HL-60 (cell line): ENCODE data around the gene LARP4B.

Experiments
- DNase-seq, 2 experiments: peaks; one replicate each; pipeline ENCODE4 v3.0.0-alpha.2; 2010 to 2020; ENCODE audit warnings: low read depth in 1 of 2, low spot score in 1 of 2
- H3K27ac ChIP-seq: fragments of 250-450 bp; sonication (Bioruptor Pico); replicated peaks from 2 replicates; pipeline ENCODE4 v1.5.1; 2020; ENCODE audit warnings: mild to moderate bottlenecking, moderate library complexity
- H3K27me3 ChIP-seq: fragments of 250-450 bp; sonication (Bioruptor Pico); 2 replicates; pipeline ENCODE4 v1.5.1; 2021; ENCODE audit warnings: mild to moderate bottlenecking, moderate library complexity; ENCODE audit not compliant: insufficient read depth, poor library complexity, severe bottlenecking
- H3K4me3 ChIP-seq: replicated peaks from 2 replicates; pipeline ENCODE4 v1.5.1; 2011; ENCODE audit warnings: mild to moderate bottlenecking, control low read depth, low read length; ENCODE audit not compliant: insufficient read depth
- GABPA ChIP-seq: IDR thresholded peaks from 2 replicates; pipeline ENCODE4 v1.6.1; 2012; ENCODE audit warnings: low read depth
- POLR2AphosphoS5 ChIP-seq: IDR thresholded peaks from 2 replicates; pipeline ENCODE4 v1.6.1; 2012; ENCODE audit warnings: low read depth
- SPI1 ChIP-seq: IDR thresholded peaks from 2 replicates; pipeline ENCODE4 v1.6.1; 2012; ENCODE audit warnings: low read depth, mild to moderate bottlenecking, borderline replicate concordance
- TF ChIP-seq, protein P1 (sequence below): IDR thresholded peaks from one replicate; pipeline ENCODE4 v1.5.1; 2011; ENCODE audit warnings: low read length, control low read depth, inconsistent platforms; ENCODE audit not compliant: insufficient read depth
- TF ChIP-seq, protein P2 (sequence below): IDR thresholded peaks from 2 replicates; pipeline ENCODE4 v1.6.1; 2012; ENCODE audit warnings: low read depth; ENCODE audit not compliant: insufficient replicate concordance

The LARP4B gene

DNA sequence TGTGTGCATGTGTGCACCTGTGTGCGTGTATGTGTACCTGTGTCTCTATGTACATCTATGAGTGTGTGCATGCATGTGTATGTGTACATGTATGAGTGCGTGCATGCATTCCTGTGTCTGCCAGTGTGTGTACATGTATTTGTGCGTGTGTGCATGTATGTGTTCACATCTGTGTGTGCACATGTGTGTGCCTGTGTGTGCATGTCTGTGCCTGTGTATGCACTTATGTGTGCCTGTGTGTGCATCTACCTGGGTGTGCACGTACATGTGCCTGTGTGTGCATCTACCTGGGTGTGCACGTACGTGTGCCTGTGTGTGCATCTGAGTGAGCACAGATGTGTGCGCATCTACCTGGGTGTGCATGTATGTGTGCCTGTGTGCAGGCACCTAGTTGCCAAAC lies 139.9 kb downstream of the LARP4B start:
- no peaks in the 10 kb centered on the region for H3K27me3 ChIP-seq
- no peak for TF ChIP-seq GABPA
- no peak overlapping the region for H3K4me3 ChIP-seq
- no peak for DNase-seq
- no peak overlapping the region for H3K27ac ChIP-seq

DNA sequence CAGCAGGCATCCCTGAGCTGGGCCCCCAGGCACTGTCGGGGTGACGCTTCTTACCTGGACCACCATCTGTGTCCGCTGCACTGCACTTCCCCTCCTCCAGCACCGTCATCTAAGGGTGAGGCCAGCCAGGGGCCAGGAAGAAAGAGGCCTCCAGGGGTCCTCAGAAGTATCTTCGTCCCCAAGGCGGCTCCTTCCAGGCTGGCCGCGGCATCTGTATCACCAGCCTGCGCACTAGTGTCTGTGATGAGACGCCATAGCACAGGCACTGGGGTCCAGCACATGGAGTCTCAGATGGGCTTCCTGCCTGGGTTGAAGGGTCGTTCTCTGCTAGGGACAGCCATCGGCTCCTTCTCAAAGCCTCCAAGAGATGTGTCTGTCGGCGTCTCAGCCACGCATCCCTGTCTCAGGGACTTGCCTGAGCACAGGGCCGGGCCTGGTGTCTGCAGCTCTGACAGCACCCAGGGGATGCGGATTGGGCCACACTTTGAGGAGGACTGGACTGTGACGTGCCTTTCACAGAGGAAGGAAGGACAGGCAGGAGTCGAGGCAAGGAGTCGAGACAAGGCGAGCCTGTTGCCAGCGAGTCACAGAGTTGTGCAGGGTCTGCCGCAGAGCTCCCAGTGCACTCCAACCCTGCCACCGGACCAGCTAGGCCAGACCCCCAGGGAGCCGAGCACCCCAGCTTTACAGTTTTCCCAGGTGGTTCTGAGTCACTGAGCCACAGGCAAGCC lies 140.5 kb downstream of the LARP4B start:
- Histone ChIP-seq H3K27ac (no peak overlapping the region), H3K4me3 (no peak overlapping the region), H3K27me3 (no peaks in the 10 kb centered on the region)
- DNase-seq: no peak
- TF ChIP-seq GABPA: no peak
- TF ChIP-seq, protein P1, sequence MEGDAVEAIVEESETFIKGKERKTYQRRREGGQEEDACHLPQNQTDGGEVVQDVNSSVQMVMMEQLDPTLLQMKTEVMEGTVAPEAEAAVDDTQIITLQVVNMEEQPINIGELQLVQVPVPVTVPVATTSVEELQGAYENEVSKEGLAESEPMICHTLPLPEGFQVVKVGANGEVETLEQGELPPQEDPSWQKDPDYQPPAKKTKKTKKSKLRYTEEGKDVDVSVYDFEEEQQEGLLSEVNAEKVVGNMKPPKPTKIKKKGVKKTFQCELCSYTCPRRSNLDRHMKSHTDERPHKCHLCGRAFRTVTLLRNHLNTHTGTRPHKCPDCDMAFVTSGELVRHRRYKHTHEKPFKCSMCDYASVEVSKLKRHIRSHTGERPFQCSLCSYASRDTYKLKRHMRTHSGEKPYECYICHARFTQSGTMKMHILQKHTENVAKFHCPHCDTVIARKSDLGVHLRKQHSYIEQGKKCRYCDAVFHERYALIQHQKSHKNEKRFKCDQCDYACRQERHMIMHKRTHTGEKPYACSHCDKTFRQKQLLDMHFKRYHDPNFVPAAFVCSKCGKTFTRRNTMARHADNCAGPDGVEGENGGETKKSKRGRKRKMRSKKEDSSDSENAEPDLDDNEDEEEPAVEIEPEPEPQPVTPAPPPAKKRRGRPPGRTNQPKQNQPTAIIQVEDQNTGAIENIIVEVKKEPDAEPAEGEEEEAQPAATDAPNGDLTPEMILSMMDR: no peak
- no peak for TF ChIP-seq SPI1
- TF ChIP-seq, protein P2, sequence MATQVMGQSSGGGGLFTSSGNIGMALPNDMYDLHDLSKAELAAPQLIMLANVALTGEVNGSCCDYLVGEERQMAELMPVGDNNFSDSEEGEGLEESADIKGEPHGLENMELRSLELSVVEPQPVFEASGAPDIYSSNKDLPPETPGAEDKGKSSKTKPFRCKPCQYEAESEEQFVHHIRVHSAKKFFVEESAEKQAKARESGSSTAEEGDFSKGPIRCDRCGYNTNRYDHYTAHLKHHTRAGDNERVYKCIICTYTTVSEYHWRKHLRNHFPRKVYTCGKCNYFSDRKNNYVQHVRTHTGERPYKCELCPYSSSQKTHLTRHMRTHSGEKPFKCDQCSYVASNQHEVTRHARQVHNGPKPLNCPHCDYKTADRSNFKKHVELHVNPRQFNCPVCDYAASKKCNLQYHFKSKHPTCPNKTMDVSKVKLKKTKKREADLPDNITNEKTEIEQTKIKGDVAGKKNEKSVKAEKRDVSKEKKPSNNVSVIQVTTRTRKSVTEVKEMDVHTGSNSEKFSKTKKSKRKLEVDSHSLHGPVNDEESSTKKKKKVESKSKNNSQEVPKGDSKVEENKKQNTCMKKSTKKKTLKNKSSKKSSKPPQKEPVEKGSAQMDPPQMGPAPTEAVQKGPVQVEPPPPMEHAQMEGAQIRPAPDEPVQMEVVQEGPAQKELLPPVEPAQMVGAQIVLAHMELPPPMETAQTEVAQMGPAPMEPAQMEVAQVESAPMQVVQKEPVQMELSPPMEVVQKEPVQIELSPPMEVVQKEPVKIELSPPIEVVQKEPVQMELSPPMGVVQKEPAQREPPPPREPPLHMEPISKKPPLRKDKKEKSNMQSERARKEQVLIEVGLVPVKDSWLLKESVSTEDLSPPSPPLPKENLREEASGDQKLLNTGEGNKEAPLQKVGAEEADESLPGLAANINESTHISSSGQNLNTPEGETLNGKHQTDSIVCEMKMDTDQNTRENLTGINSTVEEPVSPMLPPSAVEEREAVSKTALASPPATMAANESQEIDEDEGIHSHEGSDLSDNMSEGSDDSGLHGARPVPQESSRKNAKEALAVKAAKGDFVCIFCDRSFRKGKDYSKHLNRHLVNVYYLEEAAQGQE: no peak
- TF ChIP-seq POLR2AphosphoS5: no peak

DNA sequence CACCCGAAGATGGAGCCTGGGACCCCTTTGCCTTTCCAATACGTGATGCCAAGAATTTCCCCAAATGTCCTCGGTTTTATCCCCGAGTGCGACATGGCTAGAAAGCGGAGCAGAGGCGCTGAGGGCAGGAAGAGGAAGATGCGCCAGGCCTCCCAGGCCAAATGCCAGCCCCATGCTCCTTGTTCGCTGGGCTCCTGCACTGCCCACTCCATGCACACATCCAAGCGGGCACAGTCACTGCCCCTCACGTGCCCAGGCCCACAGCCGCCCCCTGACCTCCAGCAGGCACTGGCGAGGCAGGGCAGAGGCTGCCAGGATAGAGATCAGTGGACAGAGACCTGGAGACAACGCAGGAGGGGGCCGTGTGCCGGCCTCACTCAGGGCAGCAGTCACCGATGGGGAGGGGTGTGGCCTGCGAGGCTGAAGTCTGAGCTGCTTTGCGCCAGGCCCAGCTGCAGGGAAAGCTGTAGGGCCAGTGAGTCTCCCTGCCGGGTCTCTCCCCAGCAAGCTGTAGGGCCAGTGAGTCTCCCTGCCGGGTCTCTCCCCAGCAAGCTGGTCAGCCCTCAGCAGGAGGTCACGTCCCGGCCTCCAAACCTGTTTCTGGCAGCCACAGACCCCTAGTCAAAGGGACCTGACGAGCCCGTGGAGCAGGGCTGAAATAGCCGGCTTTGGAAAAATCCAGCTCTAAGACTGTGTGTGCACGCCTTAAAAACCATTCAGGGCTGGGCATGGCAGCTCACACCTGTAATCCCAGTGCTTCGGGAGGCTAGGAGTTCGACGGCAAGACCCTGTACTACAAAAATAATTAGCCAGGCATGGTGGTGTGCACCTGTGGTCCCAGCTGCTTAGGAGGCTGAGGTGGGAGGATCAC lies 141.4 kb downstream of the LARP4B start:
- DNase-seq: no peak
- H3K27ac ChIP-seq: no peak overlapping the region
- TF ChIP-seq POLR2AphosphoS5 (no peak), GABPA (no peak), SPI1 (no peak)
- TF ChIP-seq, protein P2: no peak
- TF ChIP-seq, protein P1: no peak
- H3K4me3 ChIP-seq: no peak overlapping the region
- H3K27me3 ChIP-seq: no peaks in the 10 kb centered on the region
